GM19438 (cell line): Measurements from ENCODE around the gene E2F6.
"Not testable (repeated sequence)": the region's sequence is repeated elsewhere in the genome, so short reads cannot be mapped to it uniquely, and the experiment has no call there.

Experiments used
- ATAC-seq: cut with Tn5 transposase; IDR thresholded peaks from one replicate; pipeline ENCODE4 v1.9.1; 2021; ENCODE audit warnings: low read depth; ENCODE audit not compliant: unreplicated experiment

Gene E2F6

GRCh38 chr2:11416931-11417330, 49.0 kb downstream of the E2F6 start:
- no peak for ATAC-seq

GRCh38 chr2:11416186-11416585, 49.8 kb downstream of the E2F6 start:
- no peak for ATAC-seq

GRCh38 chr2:11414372-11415124, 51.4 kb downstream of the E2F6 start:
- ATAC-seq = no peak

GRCh38 chr2:11412449-11412810, 53.5 kb downstream of the E2F6 start:
- no peak for ATAC-seq

GRCh38 chr2:11411768-11412448, 54.1 kb downstream of the E2F6 start:
- no peak for ATAC-seq

GRCh38 chr2:11411244-11411643, 54.7 kb downstream of the E2F6 start:
- no peak for ATAC-seq

- no peak for ATAC-seq
Measured at GRCh38 chr2:11410101-11410500, 55.9 kb downstream of the E2F6 start.

GRCh38 chr2:11409572-11409959, 56.4 kb downstream of the E2F6 start:
- ATAC-seq = no peak

GRCh38 chr2:11408959-11409571, 56.9 kb downstream of the E2F6 start:
- ATAC-seq = no peak

GRCh38 chr2:11407413-11407812, 58.5 kb downstream of the E2F6 start:
- ATAC-seq = no peak

- ATAC-seq = no peak
Measured at GRCh38 chr2:11406958-11407381, 59.0 kb downstream of the E2F6 start.

GRCh38 chr2:11406267-11406957, 59.5 kb downstream of the E2F6 start:
- no peak for ATAC-seq

GRCh38 chr2:11405599-11406266, 60.2 kb downstream of the E2F6 start:
- ATAC-seq = no peak

GRCh38 chr2:11405074-11405406, 60.9 kb downstream of the E2F6 start:
- not testable (repeated sequence) for ATAC-seq

- no peak for ATAC-seq
Measured at GRCh38 chr2:11404376-11405073, 61.4 kb downstream of the E2F6 start.

GRCh38 chr2:11402436-11402835, 63.5 kb downstream of the E2F6 start:
- ATAC-seq = no peak

GRCh38 chr2:11399438-11399762, 66.6 kb downstream of the E2F6 start:
- ATAC-seq = no peak

GRCh38 chr2:11398750-11399437, 67.1 kb downstream of the E2F6 start:
- no peak for ATAC-seq

GRCh38 chr2:11397513-11397912, 68.4 kb downstream of the E2F6 start:
- ATAC-seq = no peak
